ENCODE results near the gene FKBP15. TPM values are rescaled to one million over a fixed set of nuclear protein-coding genes. Genes with fewer than 3 reads are reported as not detected.
"Not testable (repeated sequence)": the region's sequence is repeated elsewhere in the genome, so short reads cannot be mapped to it uniquely, and the experiment has no call there.

FKBP15 gene
- total RNA-seq, 1 experiment from 2014 or later = 34.9 TPM

GRCh38 chr9:113137196-113138168, 83.6 kb downstream of the FKBP15 start:
- in situ Hi-C loops (cut with HindIII; ENCODE audit: low pct_unique_long_range_greater_than_20kb, low sequenced_read_pairs) = no loop called here
- no peak for DNase-seq (ENCODE audit: low read depth, low spot score)

GRCh38 chr9:113131689-113132151, 89.4 kb downstream of the FKBP15 start:
- DNase-seq (ENCODE audit: low read depth, low spot score) = peak; percentile 51
- in situ Hi-C loops (cut with HindIII; ENCODE audit: low pct_unique_long_range_greater_than_20kb, low sequenced_read_pairs) = no loop called here

GRCh38 chr9:113129884-113130283, 91.2 kb downstream of the FKBP15 start:
- DNase-seq (ENCODE audit: low read depth, low spot score) = no peak
- in situ Hi-C loops (cut with HindIII; ENCODE audit: low pct_unique_long_range_greater_than_20kb, low sequenced_read_pairs) = no loop called here

GRCh38 chr9:113129466-113129865, 91.6 kb downstream of the FKBP15 start:
- in situ Hi-C loops (cut with HindIII; ENCODE audit: low pct_unique_long_range_greater_than_20kb, low sequenced_read_pairs) = no loop called here
- no peak for DNase-seq (ENCODE audit: low read depth, low spot score)

GRCh38 chr9:113125386-113126035, 95.6 kb downstream of the FKBP15 start:
- in situ Hi-C loops (cut with HindIII; ENCODE audit: low pct_unique_long_range_greater_than_20kb, low sequenced_read_pairs) = no loop called here
- no peak for DNase-seq (ENCODE audit: low read depth, low spot score)

- DNase-seq (ENCODE audit: low read depth, low spot score); in situ Hi-C loops (cut with HindIII; ENCODE audit: low pct_unique_long_range_greater_than_20kb, low sequenced_read_pairs): not testable (repeated sequence)
Observed at GRCh38 chr9:113118829-113119228, 102.2 kb downstream of the FKBP15 start.

Other genes starting within 250 kb of the FKBP15 start
- 0.13 and 0.69 TPM in 2 replicates for gene ZNF883, start 209.1 kb downstream of the FKBP15 start, total RNA-seq (2014; rRNA removed; shearing (Covaris generic))
- 1.3 and 1.4 TPM in 2 replicates for gene ZFP37, start 164.6 kb downstream of the FKBP15 start, total RNA-seq (2014; rRNA removed; shearing (Covaris generic))
- 11.9 and 12.1 TPM in 2 replicates for gene SLC31A2, start 70.3 kb downstream of the FKBP15 start, total RNA-seq (2014; rRNA removed; shearing (Covaris generic))
- 104 and 105 TPM in 2 replicates for gene SLC31A1, start 267 bp upstream of the FKBP15 start, total RNA-seq (2014; rRNA removed; shearing (Covaris generic))
- gene CDC26, start 54.3 kb upstream of the FKBP15 start, total RNA-seq (2014; rRNA removed; shearing (Covaris generic)) = 33.7 and 44.8 TPM in 2 replicates
- 44.7 and 59.0 TPM in 2 replicates for gene PRPF4, start 54.4 kb upstream of the FKBP15 start, total RNA-seq (2014; rRNA removed; shearing (Covaris generic))
- not detected in 2 replicates for gene RNF183, start 82.1 kb upstream of the FKBP15 start, total RNA-seq (2014; rRNA removed; shearing (Covaris generic))
- gene WDR31, start 119.0 kb upstream of the FKBP15 start, total RNA-seq (2014; rRNA removed; shearing (Covaris generic)) = 2.2 and 2.4 TPM in 2 replicates
- not detected in 2 replicates for gene BSPRY, start 128.3 kb upstream of the FKBP15 start, total RNA-seq (2014; rRNA removed; shearing (Covaris generic))
- 31.1 and 33.8 TPM in 2 replicates for gene HDHD3, start 155.7 kb upstream of the FKBP15 start, total RNA-seq (2014; rRNA removed; shearing (Covaris generic))
- 17.7 and 18.5 TPM in 2 replicates for gene ALAD, start 180.0 kb upstream of the FKBP15 start, total RNA-seq (2014; rRNA removed; shearing (Covaris generic))
- gene POLE3, start 189.4 kb upstream of the FKBP15 start, total RNA-seq (2014; rRNA removed; shearing (Covaris generic)) = 73.8 and 78.2 TPM in 2 replicates
- gene C9orf43, start 189.5 kb upstream of the FKBP15 start, total RNA-seq (2014; rRNA removed; shearing (Covaris generic)) = 1.1 and 1.4 TPM in 2 replicates
- 23.3 and 25.0 TPM in 2 replicates for gene RGS3, start 242.4 kb upstream of the FKBP15 start, total RNA-seq (2014; rRNA removed; shearing (Covaris generic))